ENCODE measurements around the gene USPL1. TPM values are rescaled to one million over a fixed set of nuclear protein-coding genes. Genes with fewer than 3 reads are reported as not detected.

The USPL1 gene
- total RNA-seq, 1 experiment from 2014 or later: 14.3 TPM

- H3K36me3 Mint-ChIP-seq: no peaks in the 10 kb centered on the region
- no peaks in the 10 kb centered on the region for H3K27me3 Mint-ChIP-seq (ENCODE audit: low read depth)
- H3K4me3 Mint-ChIP-seq: no peak overlapping the region
- no peak overlapping the region for H3K27ac Mint-ChIP-seq
- CTCF ChIA-PET: interaction anchor here (0.7 to 2.7 kb wide), 24 partner anchors 14 to 467 kb away, joined by 3 to 31 read pairs (median 4); partner anchors contain the start of gene HMGB1
- POLR2A ChIA-PET: no interaction called here
- DNase-seq (ENCODE audit: low spot score) (no peak), ATAC-seq (peak; percentile 51)
- H3K4me1 Mint-ChIP-seq: no peaks in the 10 kb centered on the region
- TF ChIP-seq ERG (CRISPR knock-in tag; IDR thresholded peaks at IDR 0.05): no peak
- no peak for TF ChIP-seq MLX (CRISPR knock-in tag; IDR thresholded peaks at IDR 0.05)
- TF ChIP-seq IRF1 (CRISPR knock-in tag; IDR thresholded peaks at IDR 0.05): no peak
- TF ChIP-seq AFF4 (CRISPR knock-in tag; IDR thresholded peaks at IDR 0.05; ENCODE audit: borderline replicate concordance): no peak
- no peak for TF ChIP-seq CREM (CRISPR knock-in tag; IDR thresholded peaks at IDR 0.05)
- no peak for TF ChIP-seq NR3C1 (CRISPR knock-in tag; conservative IDR thresholded peaks at IDR 0.05; ENCODE audit: low read depth)
- no peak for TF ChIP-seq HMGXB4 (CRISPR knock-in tag; IDR thresholded peaks at IDR 0.05)
- no peak for TF ChIP-seq ZNF423 (CRISPR knock-in tag; IDR thresholded peaks at IDR 0.05)
- TF ChIP-seq TCF7 (CRISPR knock-in tag; IDR thresholded peaks at IDR 0.05; ENCODE audit: low read depth): no peak
- no peak for TF ChIP-seq AR (CRISPR knock-in tag; IDR thresholded peaks at IDR 0.05)
- TF ChIP-seq ATF6 (CRISPR knock-in tag; IDR thresholded peaks at IDR 0.05): no peak
- no peak for TF ChIP-seq NR1H2 (CRISPR knock-in tag; IDR thresholded peaks at IDR 0.05)
- no peak for TF ChIP-seq EMX1 (CRISPR knock-in tag; IDR thresholded peaks at IDR 0.05)
- no peak for TF ChIP-seq ZNF138 (CRISPR knock-in tag; conservative IDR thresholded peaks at IDR 0.05)
- TF ChIP-seq OVOL2 (CRISPR knock-in tag; IDR thresholded peaks at IDR 0.05; ENCODE audit: borderline replicate concordance): no peak
- no peak for TF ChIP-seq RELA (CRISPR knock-in tag; IDR thresholded peaks at IDR 0.05; ENCODE audit: borderline replicate concordance)
- TF ChIP-seq MAX (CRISPR knock-in tag; IDR thresholded peaks at IDR 0.05): no peak
- no peak for TF ChIP-seq ARID4B (CRISPR knock-in tag; IDR thresholded peaks at IDR 0.05; ENCODE audit: borderline replicate concordance)
- H3K9me3 Mint-ChIP-seq: no peaks in the 10 kb centered on the region
These were observed 36.1 kb upstream of the USPL1 start for GRCh38 chr13:30581582-30581981.

All from WTC11 (cell line).